H1 (cell line): ENCODE results near the gene CST1. TPM values are rescaled to one million over a fixed set of nuclear protein-coding genes. Genes with fewer than 3 reads are reported as not detected.

Experiments used
- CTCF ChIA-PET: fragments of 300-600 bp; sonication (Branson Sonifier 250); formaldehyde crosslinking; loops from one replicate; lab custom pipeline; 2021; ENCODE audit not compliant: partially characterized antibody; lab: Charles Lee
- POLR2A ChIA-PET: fragments of 300-600 bp; sonication (Branson Sonifier 250); formaldehyde crosslinking; loops from one replicate; lab custom pipeline; 2021; ENCODE audit warnings: inconsistent platforms; ENCODE audit not compliant: partially characterized antibody; lab: Charles Lee
- DNase-seq, 2 experiments: peaks; one replicate each; pipeline versions ENCODE4 v3.0.0 to v3.0.0-alpha.2; 2010 to 2022; ENCODE audit warnings: low spot score in 2 of 2, low read depth in 1 of 2, mixed read lengths in 1 of 2
- FAIRE-seq: peaks from 2 replicates; lab custom pipeline; 2011; peaks lifted over from hg19 to GRCh38; lab: Jason Lieb, UNC
- H2AFZ ChIP-seq: 2 replicates; pipeline ENCODE4 v1.8.1; 2012; ENCODE audit warnings: low read length, inconsistent platforms
- H2AK5ac ChIP-seq: 2 replicates; pipeline ENCODE4 v1.6.1; 2013; ENCODE audit warnings: low read depth, low read length
- H2BK120ac ChIP-seq: replicated peaks from 2 replicates; pipeline ENCODE3; 2013; ENCODE audit warnings: low read depth, low read length, inconsistent platforms
- H2BK12ac ChIP-seq: 2 replicates; pipeline ENCODE4 v1.6.1; 2013; ENCODE audit warnings: low read depth, low read length
- H2BK15ac ChIP-seq: 2 replicates; pipeline ENCODE4 v1.6.1; 2013; ENCODE audit warnings: low read length
- H2BK20ac ChIP-seq: 2 replicates; pipeline ENCODE4 v1.6.1; 2013; ENCODE audit warnings: low read length
- H2BK5ac ChIP-seq: 2 replicates; pipeline ENCODE4 v1.6.1; 2013; ENCODE audit warnings: low read depth, low read length
- H3K14ac ChIP-seq: 2 replicates; pipeline ENCODE4 v1.6.1; 2013; ENCODE audit warnings: inconsistent platforms; ENCODE audit not compliant: insufficient read length
- H3K18ac ChIP-seq: 2 replicates; pipeline ENCODE4 v1.6.1; 2013; ENCODE audit warnings: low read length; ENCODE audit errors: extremely low read depth
- H3K23ac ChIP-seq: 2 replicates; pipeline ENCODE4 v1.6.1; 2013; ENCODE audit warnings: inconsistent platforms; ENCODE audit not compliant: insufficient read length
- H3K23me2 ChIP-seq: 2 replicates; pipeline ENCODE4 v1.6.1; 2013; ENCODE audit warnings: low read depth, low read length
- H3K27ac ChIP-seq: 2 replicates; pipeline ENCODE4 v1.6.1; 2011; ENCODE audit warnings: low read depth, low read length, inconsistent platforms
- H3K27me3 ChIP-seq, 4 experiments: replicated peaks in 1 of 4; 1 replicate in 1 of 4; 2 replicates in 3 of 4; pipeline versions ENCODE4 v1.6.1 to v1.8.1; 2011 to 2013; ENCODE audit warnings: low read length in 3 of 4, mild to moderate bottlenecking in 3 of 4, inconsistent platforms in 2 of 4, mixed read lengths in 2 of 4, moderate library complexity in 1 of 4; ENCODE audit not compliant: control insufficient read depth in 3 of 4, insufficient read depth in 3 of 4; ENCODE audit errors: extremely low read depth in 1 of 4
- H3K36me3 ChIP-seq, 4 experiments: 2 replicates each; pipeline versions ENCODE4 v1.6.1 to v1.8.1; 2011 to 2013; ENCODE audit warnings: mild to moderate bottlenecking in 4 of 4, low read length in 3 of 4, moderate library complexity in 2 of 4, control low read depth in 1 of 4, inconsistent platforms in 1 of 4; ENCODE audit not compliant: insufficient read depth in 4 of 4, control insufficient read depth in 2 of 4
- H3K4ac ChIP-seq: replicated peaks from 2 replicates; pipeline ENCODE3; 2013; ENCODE audit warnings: low read length, low read depth, mixed read lengths, inconsistent platforms; ENCODE audit not compliant: insufficient read length
- H3K4me1 ChIP-seq, 4 experiments: replicated peaks in 1 of 4; 1 replicate in 1 of 4; 2 replicates in 3 of 4; pipeline versions ENCODE4 v1.6.1 to v1.8.1; 2011 to 2013; ENCODE audit warnings: low read length in 3 of 4, inconsistent platforms in 2 of 4, mixed read lengths in 1 of 4; ENCODE audit not compliant: insufficient read depth in 4 of 4, control insufficient read depth in 3 of 4
- H3K4me2 ChIP-seq, 2 experiments: 2 replicates each; pipeline versions ENCODE4 v1.6.1 to v1.8.1; 2011 to 2013; ENCODE audit warnings: low read depth in 2 of 2, low read length in 2 of 2, control low read depth in 1 of 2, inconsistent platforms in 1 of 2, mild to moderate bottlenecking in 1 of 2; ENCODE audit not compliant: insufficient read depth in 1 of 2
- H3K4me3 ChIP-seq, 4 experiments: fragments of 200-600, 300-600 bp in 1 of 4; sonication (generic), shearing (Covaris generic), sonication (Bioruptor Twin) in 1 of 4; 2 replicates each; pipeline versions ENCODE4 v1.5.1 to v1.8.1; 2011 to 2016; ENCODE audit warnings: low read length in 4 of 4, low read depth in 3 of 4, control low read depth in 2 of 4, inconsistent platforms in 2 of 4, mild to moderate bottlenecking in 2 of 4, mixed read lengths in 1 of 4, moderate library complexity in 1 of 4; ENCODE audit not compliant: insufficient read depth in 2 of 4; ENCODE audit errors: extremely low read depth in 1 of 4
- H3K56ac ChIP-seq: replicated peaks from 2 replicates; pipeline ENCODE3; 2013; ENCODE audit warnings: low read depth, mild to moderate bottlenecking, mixed read lengths, low read length, inconsistent platforms; ENCODE audit not compliant: insufficient read length
- H3K79me1 ChIP-seq: 2 replicates; pipeline ENCODE4 v1.6.1; 2013; ENCODE audit warnings: low read depth, low read length, control low read depth
- H3K79me2 ChIP-seq, 2 experiments: 2 replicates each; pipeline versions ENCODE4 v1.6.1 to v1.8.1; 2012 to 2013; ENCODE audit warnings: low read length in 2 of 2, mild to moderate bottlenecking in 2 of 2, inconsistent platforms in 1 of 2; ENCODE audit not compliant: insufficient read depth in 2 of 2, control insufficient read depth in 1 of 2
- H3K9ac ChIP-seq, 4 experiments: replicated peaks in 1 of 4; 1 replicate in 1 of 4; 2 replicates in 3 of 4; pipeline versions ENCODE4 v1.6.1 to v1.8.1; 2011 to 2013; ENCODE audit warnings: low read depth in 3 of 4, low read length in 3 of 4, control low read depth in 2 of 4, mild to moderate bottlenecking in 2 of 4, moderate library complexity in 2 of 4, inconsistent platforms in 1 of 4; ENCODE audit errors: extremely low read depth in 1 of 4
- H3K9me3 ChIP-seq, 2 experiments: 2 replicates each; pipeline versions ENCODE4 v1.6.1 to v1.8.1; 2012 to 2013; ENCODE audit warnings: mild to moderate bottlenecking in 2 of 2, moderate library complexity in 2 of 2, control low read depth in 1 of 2, inconsistent platforms in 1 of 2, low read depth in 1 of 2, low read length in 1 of 2, mixed read lengths in 1 of 2; ENCODE audit not compliant: insufficient read depth in 2 of 2
- H4K20me1 ChIP-seq, 2 experiments: replicated peaks in 1 of 2; 2 replicates each; pipeline versions ENCODE3 to v1.8.1; 2011 to 2013; ENCODE audit warnings: inconsistent platforms in 2 of 2, low read length in 2 of 2, mild to moderate bottlenecking in 1 of 2; ENCODE audit not compliant: insufficient read depth in 2 of 2, control insufficient read depth in 1 of 2
- H4K5ac ChIP-seq: 2 replicates; pipeline ENCODE4 v1.6.1; 2013; ENCODE audit warnings: low read length, low read depth, mixed read lengths, inconsistent platforms; ENCODE audit not compliant: insufficient read length
- H4K8ac ChIP-seq: 2 replicates; pipeline ENCODE4 v1.8.0; 2013; ENCODE audit warnings: mild to moderate bottlenecking, moderate library complexity, low read length, inconsistent platforms; ENCODE audit not compliant: insufficient read depth; ENCODE audit errors: extremely low read depth
- H4K91ac ChIP-seq: replicated peaks from 2 replicates; pipeline ENCODE3; 2013; ENCODE audit warnings: low read length, mixed read lengths, inconsistent platforms; ENCODE audit not compliant: insufficient read length
- CHD1 ChIP-seq: IDR thresholded peaks from 2 replicates; pipeline ENCODE4 v1.6.1; 2012; ENCODE audit warnings: low read depth, low read length, improper control_type of control experiment
- SRF ChIP-seq: IDR thresholded peaks from 2 replicates; pipeline ENCODE4 v1.6.1; 2011; ENCODE audit warnings: mild to moderate bottlenecking, low read depth, low read length, moderate library complexity
- WGBS, 2 experiments: shearing (Covaris generic) in 1 of 2; methylation state at CpG; one replicate each; pipeline versions ENCODE4 v1.1.6 to v1.1.7; 2013 to 2015; ENCODE audit warnings: low lambda C conversion rate in 2 of 2, mixed read lengths in 2 of 2, inconsistent platforms in 1 of 2, low coverage in 1 of 2, missing lambda C conversion rate in 1 of 2; ENCODE audit not compliant: insufficient replicate concordance in 2 of 2, insufficient coverage in 1 of 2, insufficient read length in 1 of 2; ENCODE audit errors: extremely low coverage in 1 of 2, missing lambda C conversion rate in 1 of 2; 5-methylcytosine and 5-hydroxymethylcytosine counted together
- polyA plus RNA-seq, 7 experiments: library from polyadenylated mRNA; depleted of rRNA in 3 of 7; stranded (reverse) in 5 of 7; unstranded in 2 of 7; fragments of >200 nt in 5 of 7; fragments of 200-250 nt in 2 of 7; gene quantifications; 1 replicate in 5 of 7; 2 replicates in 1 of 7; 4 replicates in 1 of 7; pipeline versions ENCODE4 v1.2.1 to v1.2.3, GENCODE V29; 2011 to 2013; ENCODE audit warnings: missing spikeins in 2 of 7, mixed read lengths in 2 of 7
- total RNA-seq: library from RNA; stranded (reverse); fragmentation: NEBNext Ultra II Directional; extraction: Animal tissue kit (Norgen Biotek cat#: 25700); gene quantifications from 2 replicates; pipeline ENCODE4 v1.2.1, GENCODE V29; 2021
- TF ChIP-seq, protein P1 (sequence below): IDR thresholded peaks from 2 replicates; pipeline ENCODE4 v1.6.1; 2011; ENCODE audit warnings: low read depth, mild to moderate bottlenecking, low read length; ENCODE audit not compliant: insufficient read depth

The CST1 gene
- total and polyA plus RNA-seq, 2 of the 8 experiments (the other 6 are each of a cell fraction or from before 2014, with no cell fraction given) = 2.3 to 2.9 TPM

DNA sequence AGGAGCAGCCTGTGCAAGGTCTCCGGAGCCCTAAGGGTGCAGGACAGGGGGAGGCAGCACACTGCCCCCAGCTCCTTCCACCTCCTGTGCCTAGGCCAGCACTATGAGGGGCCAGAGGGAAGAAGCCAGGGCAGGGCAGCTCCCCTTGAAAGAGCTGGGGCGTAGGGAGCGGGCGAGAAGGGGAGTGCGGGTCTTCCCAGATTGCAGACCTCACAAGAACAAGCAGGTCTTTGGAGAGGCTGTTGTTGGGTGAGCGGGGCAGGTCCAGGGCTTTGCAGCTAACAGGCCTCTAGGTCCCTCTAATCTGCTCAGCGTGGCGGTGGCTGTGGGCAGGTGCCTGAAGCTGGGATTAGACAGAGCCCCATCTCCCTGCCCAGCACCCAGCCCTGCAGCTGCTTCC is 22.4 kb upstream of the CST1 start:
- POLR2A ChIA-PET = no interaction called here
- peak overlapping the region; percentile 32; the same call in 1 of the 2 replicates for H2BK20ac ChIP-seq
- no peaks in the 10 kb centered on the region for H3K79me1 ChIP-seq
- TF ChIP-seq SRF (no peak), CHD1 (no peak)
- TF ChIP-seq, protein P1, sequence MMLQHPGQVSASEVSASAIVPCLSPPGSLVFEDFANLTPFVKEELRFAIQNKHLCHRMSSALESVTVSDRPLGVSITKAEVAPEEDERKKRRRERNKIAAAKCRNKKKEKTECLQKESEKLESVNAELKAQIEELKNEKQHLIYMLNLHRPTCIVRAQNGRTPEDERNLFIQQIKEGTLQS = no peak

More for the DNA sequence above, 22.4 kb upstream of the CST1 start:
- Histone ChIP-seq H2BK12ac (peak overlapping the region; percentile 68; the same call in 1 of the 2 replicates), H3K14ac (no peak overlapping the region), H3K36me3 (no peaks in the 10 kb centered on the region), H2BK5ac (no peak overlapping the region), H4K91ac (no peak overlapping the region), H3K4me1 (peaks cover 0 to 14% (median 5%) of the 10 kb centered on the region in 4 experiments; a peak in 6 of 7 replicates), H4K5ac (no peak overlapping the region), H2BK15ac (no peak overlapping the region; the same call in 1 of the 2 replicates), H3K27ac (no peak overlapping the region), H3K9ac (no peak overlapping the region), H3K4me3 (no peak overlapping the region), H3K23me2 (no peaks in the 10 kb centered on the region; the same call in 1 of the 2 replicates), H3K4me2 (no peak overlapping the region), H3K23ac (no peak overlapping the region), H3K4ac (no peak overlapping the region), H3K56ac (no peak overlapping the region), H2BK120ac (no peak overlapping the region), H2AK5ac (peak overlapping the region; percentile 24; the same call in 1 of the 2 replicates), H4K20me1 (no peaks in the 10 kb centered on the region), H3K18ac (no peak overlapping the region), H4K8ac (no peak overlapping the region), H3K79me2 (no peaks in the 10 kb centered on the region), H3K27me3 (peaks cover 0 to 4% (median 1%) of the 10 kb centered on the region in 4 experiments; a peak in 4 of 7 replicates), H2AFZ (no peak overlapping the region), H3K9me3 (no peaks in the 10 kb centered on the region)
- FAIRE-seq (no peak), DNase-seq (no peak)
- 84% methylated on average over 7 of the region's 8 CpGs; no CpG with 5 or more reads in 1 of the 2 experiments for WGBS, 2 experiments
- CTCF ChIA-PET = no interaction called here
